ENCODE data around the gene PCDHA2.

DNA sequence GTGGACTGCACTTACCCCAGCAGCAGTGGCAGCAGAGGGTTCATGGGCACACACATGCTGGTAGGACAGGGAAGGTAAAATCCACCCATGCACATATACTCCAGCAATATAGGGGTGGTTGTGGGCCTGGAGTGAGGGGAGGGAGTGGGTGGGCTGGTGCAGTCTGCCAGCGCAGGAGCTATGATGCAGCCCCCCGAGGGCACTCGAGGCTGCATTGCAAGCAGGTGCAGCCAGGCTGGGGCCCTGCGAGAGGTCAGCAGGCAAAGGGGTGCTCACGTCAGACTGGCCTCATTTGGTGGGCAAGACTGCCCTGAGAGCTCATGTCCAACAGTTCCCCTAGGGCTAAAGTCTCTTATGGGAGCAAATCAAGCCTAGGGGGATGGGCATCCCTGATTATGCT is 41.1 kb upstream of the PCDHA2 start:
- TF ChIP-seq CTCF (CRISPR knock-in tag; IDR thresholded peaks at IDR 0.05) = no peak
- no peak for TF ChIP-seq MTERF4 (CRISPR knock-in tag; IDR thresholded peaks at IDR 0.05)
- TF ChIP-seq SALL1 (CRISPR knock-in tag; IDR thresholded peaks at IDR 0.05) = no peak
- no peak for TF ChIP-seq ZSCAN21 (CRISPR knock-in tag; IDR thresholded peaks at IDR 0.05; ENCODE audit: borderline replicate concordance)
- TF ChIP-seq ZFYVE20 (CRISPR knock-in tag; IDR thresholded peaks at IDR 0.05; ENCODE audit: borderline replicate concordance, low read depth) = no peak
- TF ChIP-seq POLR2A (IDR thresholded peaks at IDR 0.05; ENCODE audit: insufficient read depth in 1 of 2, low read depth in 2 of 2, low read length in 2 of 2) = no peak
- TF ChIP-seq ZNF10 (CRISPR knock-in tag; IDR thresholded peaks at IDR 0.05; ENCODE audit: borderline replicate concordance, low read depth) = no peak
